HepG2 (cell line): Measurements from ENCODE around the gene SPOP.

Experiments used
- FOXP4 ChIP-seq: sonication (generic); formaldehyde crosslinking; IDR thresholded peaks from 2 replicates; pipeline ENCODE4 v1.4.0; 2020; ENCODE audit warnings: missing genetic modification reagents
- NFE2L2 ChIP-seq: fragments of 150-350 bp; IDR thresholded peaks from 2 replicates; pipeline ENCODE4 v1.6.1; 2014; ENCODE audit warnings: low read length
- NFRKB ChIP-seq: fragments of 450-650 bp; IDR thresholded peaks from 2 replicates; pipeline ENCODE4 v1.6.1; 2017
- REL ChIP-seq: sonication (generic); formaldehyde crosslinking; conservative IDR thresholded peaks from 2 replicates; pipeline ENCODE4 v1.8.0; 2022; ENCODE audit warnings: mild to moderate bottlenecking, missing genetic modification reagents, moderate library complexity
- SIN3A ChIP-seq: IDR thresholded peaks from 2 replicates; pipeline ENCODE4 v1.6.1; 2011; ENCODE audit warnings: low read depth, mild to moderate bottlenecking, control low read depth, low read length, borderline replicate concordance
- SUZ12 ChIP-seq: fragments of 150-350 bp; IDR thresholded peaks from 2 replicates; pipeline ENCODE4 v1.6.1; 2014; ENCODE audit warnings: low read depth, low read length
- TEF ChIP-seq: sonication (generic); formaldehyde crosslinking; IDR thresholded peaks from 2 replicates; pipeline ENCODE4 v1.5.0; 2020; ENCODE audit warnings: missing genetic modification reagents
- ZFP1 ChIP-seq: IDR thresholded peaks from 2 replicates; pipeline ENCODE4 v1.6.1; 2016
- ZFP91 ChIP-seq: sonication (generic); formaldehyde crosslinking; IDR thresholded peaks from 2 replicates; pipeline ENCODE4 v1.9.0; 2022; ENCODE audit warnings: missing genetic modification reagents, mild to moderate bottlenecking, borderline replicate concordance
- ZFY ChIP-seq: sonication (generic); formaldehyde crosslinking; IDR thresholded peaks from 2 replicates; pipeline ENCODE4 v1.4.0; 2020; ENCODE audit warnings: missing genetic modification reagents
- ZNF274 ChIP-seq: sonication (generic); formaldehyde crosslinking; IDR thresholded peaks from 2 replicates; pipeline ENCODE4 v1.5.1; 2020; ENCODE audit warnings: mild to moderate bottlenecking, missing genetic modification reagents
- ZZZ3 ChIP-seq: sonication (generic); formaldehyde crosslinking; IDR thresholded peaks from 2 replicates; pipeline ENCODE4 v1.4.0; 2020; ENCODE audit warnings: missing genetic modification reagents, mild to moderate bottlenecking, borderline replicate concordance

- no peak for TF ChIP-seq ZNF274
- no peak for TF ChIP-seq TEF (CRISPR knock-in tag)
- no peak for TF ChIP-seq SIN3A
- TF ChIP-seq ZZZ3 (CRISPR knock-in tag) = no peak
- TF ChIP-seq ZFP1 = no peak
- TF ChIP-seq ZFP91 = no peak
- no peak for TF ChIP-seq NFE2L2
- no peak for TF ChIP-seq REL (CRISPR knock-in tag)
- TF ChIP-seq FOXP4 (CRISPR knock-in tag) = no peak
- TF ChIP-seq NFRKB = no peak
- TF ChIP-seq ZFY (CRISPR knock-in tag) = no peak
- no peak for TF ChIP-seq SUZ12
Measured at GRCh38 chr17:49640556-49640955, 37.3 kb downstream of the SPOP start.
